Endothelial cell (in vitro differentiated cells): ENCODE data around the gene DGKQ. TPM values are rescaled to one million over a fixed set of nuclear protein-coding genes. Genes with fewer than 3 reads are reported as not detected.

Experiments
- DNase-seq: peaks from one replicate; pipeline ENCODE4 v3.0.0; 2021; ENCODE audit warnings: low spot score
- H3K27ac Mint-ChIP-seq: one replicate; pipeline ENCODE4 v1.8.0; 2021; ENCODE audit warnings: mixed read lengths, inconsistent platforms; ENCODE audit not compliant: unreplicated experiment
- H3K27me3 Mint-ChIP-seq: one replicate; pipeline ENCODE4 v1.8.0; 2021; ENCODE audit warnings: mild to moderate bottlenecking, moderate library complexity, mixed read lengths, inconsistent platforms; ENCODE audit not compliant: unreplicated experiment
- H3K36me3 Mint-ChIP-seq: one replicate; pipeline ENCODE4 v1.8.0; 2021; ENCODE audit warnings: mild to moderate bottlenecking, low read depth, mixed read lengths, inconsistent platforms; ENCODE audit not compliant: unreplicated experiment
- H3K4me1 Mint-ChIP-seq: one replicate; pipeline ENCODE4 v1.8.0; 2021; ENCODE audit warnings: mild to moderate bottlenecking, mixed read lengths, inconsistent platforms; ENCODE audit not compliant: unreplicated experiment
- H3K4me3 Mint-ChIP-seq: one replicate; pipeline ENCODE4 v1.8.0; 2021; ENCODE audit warnings: mild to moderate bottlenecking, mixed read lengths, inconsistent platforms; ENCODE audit not compliant: unreplicated experiment
- H3K9me3 Mint-ChIP-seq: one replicate; pipeline ENCODE4 v1.8.0; 2021; ENCODE audit warnings: mixed read lengths, inconsistent platforms; ENCODE audit not compliant: unreplicated experiment
- total RNA-seq: library from RNA; stranded (reverse); fragmentation: NEBNext Ultra II Directional; extraction: Animal tissue kit (Norgen Biotek cat#: 25700); gene quantifications from one replicate; pipeline ENCODE4 v1.2.1, GENCODE V29; 2021; ENCODE audit not compliant: unreplicated experiment
- TF ChIP-seq, protein P1 (sequence below): fragments of 200-600 bp; sonication (generic); IDR thresholded peaks from one replicate; pipeline ENCODE4 v1.5.0; 2021; ENCODE audit warnings: antibody characterized with exemption; ENCODE audit not compliant: unreplicated experiment

DGKQ gene
- total RNA-seq, 1 donor from 2014 or later: 14.5 TPM

GRCh38 chr4:989722-990471 is 16.5 kb upstream of the DGKQ start:
- TF ChIP-seq, protein P1, sequence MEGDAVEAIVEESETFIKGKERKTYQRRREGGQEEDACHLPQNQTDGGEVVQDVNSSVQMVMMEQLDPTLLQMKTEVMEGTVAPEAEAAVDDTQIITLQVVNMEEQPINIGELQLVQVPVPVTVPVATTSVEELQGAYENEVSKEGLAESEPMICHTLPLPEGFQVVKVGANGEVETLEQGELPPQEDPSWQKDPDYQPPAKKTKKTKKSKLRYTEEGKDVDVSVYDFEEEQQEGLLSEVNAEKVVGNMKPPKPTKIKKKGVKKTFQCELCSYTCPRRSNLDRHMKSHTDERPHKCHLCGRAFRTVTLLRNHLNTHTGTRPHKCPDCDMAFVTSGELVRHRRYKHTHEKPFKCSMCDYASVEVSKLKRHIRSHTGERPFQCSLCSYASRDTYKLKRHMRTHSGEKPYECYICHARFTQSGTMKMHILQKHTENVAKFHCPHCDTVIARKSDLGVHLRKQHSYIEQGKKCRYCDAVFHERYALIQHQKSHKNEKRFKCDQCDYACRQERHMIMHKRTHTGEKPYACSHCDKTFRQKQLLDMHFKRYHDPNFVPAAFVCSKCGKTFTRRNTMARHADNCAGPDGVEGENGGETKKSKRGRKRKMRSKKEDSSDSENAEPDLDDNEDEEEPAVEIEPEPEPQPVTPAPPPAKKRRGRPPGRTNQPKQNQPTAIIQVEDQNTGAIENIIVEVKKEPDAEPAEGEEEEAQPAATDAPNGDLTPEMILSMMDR: no peak
- Mint-ChIP-seq H3K4me1 (peaks cover 7% of the 10 kb centered on the region), H3K4me3 (no peak overlapping the region), H3K36me3 (no peaks in the 10 kb centered on the region), H3K9me3 (no peaks in the 10 kb centered on the region), H3K27me3 (peaks cover 6% of the 10 kb centered on the region), H3K27ac (no peak overlapping the region)
- no peak for DNase-seq

DNA sequence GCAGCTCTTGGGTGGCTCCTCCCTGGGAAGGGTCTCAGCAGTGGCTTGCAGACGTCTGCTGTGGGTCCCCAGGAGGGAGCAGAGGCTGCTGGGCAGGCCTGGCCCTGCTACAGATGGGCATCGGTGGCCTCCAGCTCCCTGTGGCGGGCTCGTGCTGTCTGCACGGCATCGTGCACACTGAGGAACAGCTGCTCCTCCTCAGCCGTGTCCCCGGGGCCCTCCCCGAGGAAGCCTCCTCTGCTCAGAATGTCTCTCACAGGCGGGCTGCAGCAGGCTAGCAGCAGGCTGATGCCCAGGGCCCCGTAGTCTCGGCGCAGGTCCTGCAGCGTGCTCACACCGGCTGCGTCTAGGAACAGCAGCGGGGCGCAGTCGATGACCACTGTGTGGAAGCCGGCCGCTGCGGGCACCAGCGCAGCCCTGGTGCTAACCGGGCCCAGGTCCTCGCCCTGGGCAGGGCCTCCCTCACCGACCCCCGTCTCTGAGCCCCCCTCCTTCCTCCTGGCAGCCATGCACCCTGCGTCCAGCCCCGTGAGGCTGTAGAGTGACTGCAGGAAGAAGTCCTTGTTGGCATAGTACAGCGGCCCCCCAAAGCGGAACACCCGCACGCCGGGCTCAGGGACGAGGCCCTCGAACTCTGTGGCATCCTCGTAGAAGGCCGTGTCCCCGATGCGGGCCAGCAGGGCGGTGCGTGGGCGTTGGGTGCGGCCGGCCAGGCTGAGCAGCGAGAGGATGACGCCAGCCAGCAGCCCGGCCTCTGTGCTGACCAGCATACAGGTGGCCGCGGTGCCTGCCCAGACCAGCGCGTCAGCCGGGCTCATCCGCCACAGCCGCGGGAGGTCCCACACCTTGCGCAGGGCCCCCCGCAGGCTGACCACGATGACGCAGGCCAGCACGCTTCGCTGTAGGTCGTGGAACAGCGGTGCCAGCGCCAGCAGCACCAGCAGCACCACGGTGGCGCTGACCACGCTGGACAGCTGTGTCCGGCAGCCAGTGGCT is 15.7 kb upstream of the DGKQ start:
- no peak overlapping the region for H3K4me3 Mint-ChIP-seq
- no peaks in the 10 kb centered on the region for H3K9me3 Mint-ChIP-seq
- H3K36me3 Mint-ChIP-seq: no peaks in the 10 kb centered on the region
- no peak for DNase-seq
- peaks cover 7% of the 10 kb centered on the region for H3K4me1 Mint-ChIP-seq
- peaks cover 6% of the 10 kb centered on the region for H3K27me3 Mint-ChIP-seq
- H3K27ac Mint-ChIP-seq: no peak overlapping the region
- TF ChIP-seq, protein P1: no peak

DNA sequence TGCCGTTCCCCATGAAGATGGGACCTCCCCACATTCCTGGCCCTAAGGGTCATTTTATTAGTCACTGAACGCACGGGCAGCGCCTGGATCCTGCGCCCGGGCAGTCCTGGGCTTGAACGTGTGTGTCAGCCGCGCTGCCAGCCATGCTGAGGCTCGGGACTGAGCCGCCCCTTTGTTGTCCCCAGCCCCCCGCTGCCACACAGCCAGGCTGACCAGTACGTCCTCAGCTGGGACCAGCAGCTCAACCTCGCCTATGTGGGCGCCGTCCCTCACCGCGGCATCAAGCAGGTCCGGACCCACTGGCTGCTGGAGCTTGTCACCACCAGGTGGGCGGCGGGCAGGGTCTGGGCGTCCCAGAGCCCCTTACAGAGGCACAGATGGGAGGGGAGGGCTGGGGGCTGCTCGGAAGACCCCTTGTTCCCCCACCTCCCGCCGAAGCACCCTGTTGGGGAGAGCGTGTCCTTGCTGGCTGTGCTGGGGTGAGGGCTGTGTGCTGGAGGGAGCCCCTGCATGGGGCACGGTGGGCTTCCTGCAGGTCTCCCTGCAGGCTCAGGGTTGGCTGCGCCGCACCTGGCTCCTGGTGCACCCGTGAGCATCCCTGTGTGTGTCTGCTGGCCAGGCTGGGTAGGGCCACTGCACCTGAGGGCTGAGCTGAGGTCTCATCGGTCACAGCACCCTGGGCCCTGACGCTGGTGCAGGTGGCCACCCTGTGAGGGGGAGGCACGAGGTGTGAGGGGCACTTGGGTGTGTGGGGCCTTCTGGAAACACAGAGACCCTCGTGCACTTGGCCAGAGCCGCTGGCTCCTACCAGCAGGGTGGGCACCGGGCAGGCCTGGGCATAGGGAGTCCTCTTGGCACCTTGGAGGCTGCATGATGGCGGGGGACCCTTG is 14.5 kb upstream of the DGKQ start:
- no peaks in the 10 kb centered on the region for H3K9me3 Mint-ChIP-seq
- H3K27me3 Mint-ChIP-seq: peaks cover 6% of the 10 kb centered on the region
- DNase-seq: no peak
- no peaks in the 10 kb centered on the region for H3K36me3 Mint-ChIP-seq
- peak overlapping the region; percentile 69 for H3K4me3 Mint-ChIP-seq
- H3K4me1 Mint-ChIP-seq: peaks cover 8% of the 10 kb centered on the region
- no peak overlapping the region for H3K27ac Mint-ChIP-seq
- TF ChIP-seq, protein P1: no peak

GRCh38 chr4:986879-987623 is 13.7 kb upstream of the DGKQ start, which contains the start of gene IDUA:
Gene IDUA, plus strand, starts transcription at chr4:987044. Its CDS starts 41 bp downstream, at chr4:987085.
- Mint-ChIP-seq H3K27me3 (peaks cover 4% of the 10 kb centered on the region), H3K4me3 (peak within 1 kb of the TSS; percentile 94)
- TF ChIP-seq, protein P1: peak; percentile 33

More at GRCh38 chr4:986879-987623, 13.7 kb upstream of the DGKQ start, which contains the start of gene IDUA:
- DNase-seq: peak; percentile 84
- Mint-ChIP-seq H3K4me1 (peaks cover 11% of the 10 kb centered on the region), H3K36me3 (no peaks in the 10 kb centered on the region), H3K27ac (no peak within 1 kb of the TSS), H3K9me3 (no peaks in the 10 kb centered on the region)
